GM21367 (cell line): Measurements from ENCODE around the gene LCE1E.

Experiments
- ATAC-seq: cut with Tn5 transposase; IDR thresholded peaks from one replicate; pipeline ENCODE4 v1.9.1; 2021; ENCODE audit not compliant: unreplicated experiment

Gene LCE1E

GRCh38 chr1:152777510-152778137 is 8.4 kb upstream of the LCE1E start:
- no peak for ATAC-seq

DNA sequence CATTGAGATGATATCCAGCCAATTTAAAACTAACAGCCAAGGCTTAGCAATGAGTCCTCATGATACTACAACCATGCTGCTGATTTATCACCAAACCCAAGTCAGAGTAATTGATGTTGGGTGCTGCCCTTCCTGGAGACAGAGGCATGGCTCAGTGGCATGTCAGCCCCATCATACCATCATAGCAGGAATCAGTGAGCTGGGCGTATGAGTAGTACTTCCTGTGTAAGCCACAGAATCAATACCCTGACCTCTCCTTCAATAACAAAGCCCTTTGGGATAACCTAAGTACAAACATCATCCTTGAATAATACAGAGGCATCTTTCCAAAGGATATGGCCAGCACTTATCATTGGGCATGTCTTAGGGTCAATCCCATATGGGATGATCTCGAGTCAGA is 3.0 kb upstream of the LCE1E start:
- ATAC-seq = no peak

DNA sequence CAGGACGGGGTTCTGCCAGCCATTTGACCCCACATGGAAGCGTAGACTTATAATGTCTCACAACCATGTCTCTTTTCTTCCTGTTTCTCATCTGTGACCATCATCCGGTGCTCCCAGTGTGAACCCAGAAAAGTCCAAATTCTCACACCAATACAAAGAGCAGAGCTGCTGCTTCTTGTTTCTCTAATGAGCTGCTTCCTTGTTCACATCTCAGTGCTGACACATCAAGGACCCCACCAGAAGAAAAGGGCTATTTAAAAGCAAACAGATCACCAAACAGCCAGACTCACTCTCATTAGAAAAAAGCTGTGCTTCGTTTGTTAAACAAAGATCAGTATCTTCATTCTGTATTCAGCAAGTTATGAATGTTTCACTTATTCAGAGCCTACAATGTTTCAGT is 9.6 kb downstream of the LCE1E start:
- no peak for ATAC-seq

GRCh38 chr1:152796421-152796820 is 10.4 kb downstream of the LCE1E start, which contains the start of gene LCE1D:
Gene LCE1D, plus strand, starts transcription at chr1:152796721. Its CDS starts 1,074 bp downstream, at chr1:152797795.
- ATAC-seq = no peak

DNA sequence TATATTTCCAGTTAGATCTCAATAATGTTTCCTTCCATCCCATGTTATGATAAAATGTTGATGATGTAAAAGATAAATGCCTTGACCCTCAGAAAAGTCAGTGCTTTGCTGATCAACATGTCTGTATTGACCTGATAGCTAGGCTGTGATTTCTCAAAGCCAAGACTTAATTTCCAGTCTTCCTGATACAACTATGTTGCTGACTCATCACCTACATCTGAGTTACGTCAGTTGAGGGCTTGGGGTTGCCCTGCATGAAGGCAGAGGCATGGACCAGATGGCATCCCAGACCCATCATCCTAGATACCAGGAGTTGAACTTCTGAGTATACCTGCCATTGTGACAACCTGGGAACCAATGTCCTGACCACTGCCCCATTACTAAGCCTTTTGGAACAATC is 15.3 kb downstream of the LCE1E start:
- no peak for ATAC-seq

GRCh38 chr1:152806576-152806975 is 20.5 kb downstream of the LCE1E start, which contains the start of gene LCE1C:
Gene LCE1C, minus strand, starts transcription at chr1:152806651. Its CDS starts 1,173 bp downstream, at chr1:152805478.
- ATAC-seq = no peak

DNA sequence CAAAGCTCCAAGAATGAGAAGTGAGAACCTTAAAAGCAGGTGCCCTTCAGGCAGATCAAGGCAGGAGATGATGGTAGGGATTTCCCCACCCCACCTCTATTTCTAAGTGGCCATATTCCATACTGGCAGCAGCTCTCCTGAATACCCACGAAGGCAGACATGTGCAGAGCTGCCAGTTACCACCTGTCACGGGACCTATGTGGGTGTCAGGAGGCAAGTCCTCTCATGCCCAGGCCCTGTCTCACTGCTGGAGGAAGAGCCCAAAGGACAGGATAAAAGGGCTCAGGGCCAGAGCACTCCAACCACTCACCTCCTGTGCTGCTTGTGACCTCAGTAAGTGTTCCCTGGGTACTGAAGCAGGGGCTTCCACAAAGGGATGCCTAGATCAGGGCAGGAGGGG is 25.0 kb downstream of the LCE1E start:
- ATAC-seq = no peak

DNA sequence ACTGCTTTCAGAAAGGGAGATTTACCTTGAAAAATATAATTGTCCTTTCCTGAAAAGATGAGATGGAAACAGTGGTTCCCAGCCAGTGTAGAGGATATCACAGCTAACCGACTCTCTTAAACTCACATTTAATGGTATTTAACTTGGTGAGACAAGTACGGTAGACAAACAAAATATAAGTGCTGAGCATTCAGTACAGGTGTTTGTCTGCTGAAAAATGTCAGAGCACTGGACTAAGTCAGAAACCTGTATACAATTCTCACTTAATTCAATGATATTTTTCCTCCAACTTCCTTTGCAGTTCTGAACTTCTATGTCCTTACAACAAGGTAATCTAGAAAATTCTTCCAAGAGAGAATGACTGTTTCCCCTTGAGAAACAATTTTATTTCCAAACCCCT is 25.6 kb downstream of the LCE1E start, which contains the start of gene LCE1B:
Gene LCE1B, plus strand, starts transcription at position 301 of the 400 bp plus-strand sequence. CDS start 476 bp downstream, outside the sequence.
- no peak for ATAC-seq

- ATAC-seq = no peak
These were observed 31.3 kb downstream of the LCE1E start for GRCh38 chr1:152817309-152817708.

DNA sequence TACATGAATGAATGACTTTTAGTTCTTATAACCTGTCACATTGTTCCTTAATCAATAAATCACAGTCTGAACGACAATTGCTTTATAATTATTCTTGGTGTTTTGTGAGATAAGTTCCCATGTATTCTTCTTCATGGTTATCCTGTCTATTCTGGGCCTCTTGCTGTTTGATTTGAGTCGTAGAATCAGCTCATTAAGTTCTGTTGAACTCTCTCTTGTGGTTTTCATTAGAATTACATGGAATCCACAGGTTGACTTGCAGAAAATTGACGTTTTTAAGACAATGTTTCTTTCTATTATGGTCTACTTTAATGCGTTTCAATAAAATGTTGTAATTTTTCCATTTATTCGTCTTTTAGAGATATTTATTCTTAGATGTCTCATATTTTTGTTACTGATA is 37.2 kb downstream of the LCE1E start:
- no peak for ATAC-seq

DNA sequence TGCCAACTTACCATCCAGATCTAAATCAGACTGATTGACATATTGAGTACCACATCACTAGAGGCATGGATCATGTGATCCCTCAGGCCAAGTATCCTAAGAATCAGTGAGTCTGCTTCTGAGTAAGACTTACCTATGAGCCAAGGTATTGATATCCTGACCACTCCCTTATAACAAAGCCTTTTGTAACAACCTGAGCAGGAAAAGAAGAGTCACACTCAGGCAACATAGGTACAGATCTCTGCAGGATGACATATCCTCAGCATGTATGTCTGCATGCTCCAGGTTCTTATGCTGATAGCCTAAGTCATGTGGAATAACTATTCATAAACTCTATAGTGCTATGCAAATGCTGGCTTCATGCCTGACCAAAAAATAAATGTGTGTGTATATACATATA is 38.9 kb downstream of the LCE1E start:
- no peak for ATAC-seq

DNA sequence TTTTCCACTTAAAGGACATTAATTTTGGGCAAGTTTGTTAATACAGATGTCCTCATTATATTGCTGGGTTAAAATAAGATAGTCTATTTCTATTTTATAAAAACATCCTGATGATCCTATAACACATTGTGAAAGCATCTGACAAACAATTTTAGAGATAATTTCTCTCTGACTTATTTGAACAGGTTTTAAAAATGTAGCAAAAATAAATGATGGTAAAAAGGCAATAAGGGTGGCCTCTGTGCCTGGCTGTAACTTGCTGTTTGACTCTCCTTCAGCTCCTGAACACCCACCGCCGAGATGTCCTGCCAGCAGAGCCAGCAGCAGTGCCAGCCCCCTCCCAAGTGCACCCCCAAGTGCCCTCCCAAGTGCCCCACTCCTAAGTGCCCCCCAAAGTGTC is 41.1 kb downstream of the LCE1E start, which contains the start of gene LCE1A:
Gene LCE1A, plus strand, starts transcription at position 301 of the 400 bp plus-strand sequence. Its CDS starts 0 bp downstream, at position 301.
- no peak for ATAC-seq

GRCh38 chr1:152836870-152837269 is 50.8 kb downstream of the LCE1E start:
- no peak for ATAC-seq
